Activated naive CD8-positive, alpha-beta T cell treated with anti-CD3 and anti-CD28 coated beads, Interleukin-2, amount 50 U/mL, for 24 hours (primary cell): ENCODE measurements around the gene ZSCAN22.

Experiments used
- ATAC-seq: fragments of 150-1000 bp; cut with Tn5 transposase; one replicate; pipeline ENCODE4 v1.10.0; 2021
- DNase-seq: peaks from one replicate; pipeline ENCODE4 v3.0.0; 2021
- H3K27ac Mint-ChIP-seq: one replicate; pipeline ENCODE4 v1.8.0; 2021; ENCODE audit warnings: mild to moderate bottlenecking, mixed read lengths
- H3K27me3 Mint-ChIP-seq: one replicate; pipeline ENCODE4 v1.8.0; 2021; ENCODE audit warnings: mixed read lengths
- H3K36me3 Mint-ChIP-seq: one replicate; pipeline ENCODE4 v1.8.0; 2021; ENCODE audit warnings: low read depth, mixed read lengths
- H3K4me1 Mint-ChIP-seq: one replicate; pipeline ENCODE4 v1.8.0; 2021; ENCODE audit warnings: mixed read lengths
- H3K4me3 Mint-ChIP-seq: one replicate; pipeline ENCODE4 v1.8.0; 2021; ENCODE audit warnings: mild to moderate bottlenecking, moderate library complexity, mixed read lengths
- H3K9me3 Mint-ChIP-seq: one replicate; pipeline ENCODE4 v1.8.0; 2021; ENCODE audit warnings: mixed read lengths

The ZSCAN22 gene

GRCh38 chr19:58326914-58327726 is at the start of gene ZSCAN22:
ZSCAN22 (plus strand) TSS chr19:58326994; CDS start chr19:58334803, 7,809 bp downstream.
- Mint-ChIP-seq H3K27ac (no peak within 1 kb of the TSS), H3K9me3 (no peaks in the 10 kb centered on the region), H3K36me3 (peaks cover 3% of the 10 kb centered on the region), H3K4me3 (no peak within 1 kb of the TSS), H3K27me3 (no peaks in the 10 kb centered on the region), H3K4me1 (peaks cover 4% of the 10 kb centered on the region)
- peak; percentile 92 for ATAC-seq
- DNase-seq = peak; percentile 92

GRCh38 chr19:58277197-58277596 is 49.6 kb upstream of the ZSCAN22 start:
- Mint-ChIP-seq H3K4me3 (peak overlapping the region; percentile 96), H3K9me3 (peaks cover 22% of the 10 kb centered on the region), H3K27ac (no peak overlapping the region), H3K36me3 (peaks cover 71% of the 10 kb centered on the region), H3K27me3 (no peaks in the 10 kb centered on the region), H3K4me1 (peaks cover 36% of the 10 kb centered on the region)
- no peak for ATAC-seq
- no peak for DNase-seq

DNA sequence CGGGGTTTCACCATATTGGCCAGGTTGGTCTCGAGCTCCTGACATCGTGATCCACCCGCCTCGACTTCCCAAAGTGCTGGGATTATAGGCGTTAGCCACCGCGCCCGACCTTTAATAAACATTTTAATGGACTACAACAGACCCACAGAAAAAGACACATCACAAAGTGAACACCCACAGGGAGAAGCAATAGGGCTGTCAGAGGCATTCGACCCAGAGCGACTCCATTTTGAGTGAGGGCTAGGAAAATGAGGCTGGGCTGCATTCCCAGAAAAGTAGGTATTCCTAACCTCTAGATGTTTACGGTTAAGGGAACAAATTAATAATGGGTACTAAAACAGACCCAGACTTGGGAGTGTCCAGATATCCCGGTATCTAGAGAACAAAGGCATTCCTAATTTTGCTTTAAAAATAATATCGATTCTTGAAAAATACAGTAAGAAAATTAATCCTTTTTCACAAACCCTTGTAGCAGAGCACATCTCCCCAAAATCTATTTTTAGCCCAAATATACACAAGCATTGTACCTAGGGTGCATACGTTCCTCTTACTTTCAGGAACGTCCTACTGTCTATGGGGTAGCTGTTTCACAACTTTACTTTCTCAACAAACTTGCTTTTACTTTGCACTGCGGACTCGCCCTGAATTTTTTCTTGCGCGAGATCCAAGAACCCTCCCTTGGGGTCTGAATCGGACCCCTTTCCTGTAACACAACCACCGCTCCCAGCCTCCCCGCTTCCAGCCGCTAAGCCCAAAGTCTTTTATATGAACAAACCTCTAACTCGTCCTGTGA is 48.9 kb upstream of the ZSCAN22 start:
- H3K27ac Mint-ChIP-seq = peak overlapping the region; percentile 95
- ATAC-seq (no peak), DNase-seq (no peak)
- peaks cover 22% of the 10 kb centered on the region for H3K9me3 Mint-ChIP-seq
- H3K36me3 Mint-ChIP-seq = peaks cover 67% of the 10 kb centered on the region
- no peaks in the 10 kb centered on the region for H3K27me3 Mint-ChIP-seq
- H3K4me1 Mint-ChIP-seq = peaks cover 40% of the 10 kb centered on the region
- peak overlapping the region; percentile 96 for H3K4me3 Mint-ChIP-seq

GRCh38 chr19:58278541-58279041 is 48.2 kb upstream of the ZSCAN22 start, which contains the start of gene ZNF8:
ZNF8 (plus strand) TSS chr19:58278955; CDS start chr19:58279082, 127 bp downstream.
- ATAC-seq (peak; percentile 99), DNase-seq (peak; percentile 97)
- Mint-ChIP-seq H3K4me1 (peaks cover 42% of the 10 kb centered on the region), H3K27ac (peak within 1 kb of the TSS; percentile 95), H3K4me3 (peak within 1 kb of the TSS; percentile 96), H3K27me3 (no peaks in the 10 kb centered on the region), H3K9me3 (peaks cover 22% of the 10 kb centered on the region), H3K36me3 (peaks cover 69% of the 10 kb centered on the region)

DNA sequence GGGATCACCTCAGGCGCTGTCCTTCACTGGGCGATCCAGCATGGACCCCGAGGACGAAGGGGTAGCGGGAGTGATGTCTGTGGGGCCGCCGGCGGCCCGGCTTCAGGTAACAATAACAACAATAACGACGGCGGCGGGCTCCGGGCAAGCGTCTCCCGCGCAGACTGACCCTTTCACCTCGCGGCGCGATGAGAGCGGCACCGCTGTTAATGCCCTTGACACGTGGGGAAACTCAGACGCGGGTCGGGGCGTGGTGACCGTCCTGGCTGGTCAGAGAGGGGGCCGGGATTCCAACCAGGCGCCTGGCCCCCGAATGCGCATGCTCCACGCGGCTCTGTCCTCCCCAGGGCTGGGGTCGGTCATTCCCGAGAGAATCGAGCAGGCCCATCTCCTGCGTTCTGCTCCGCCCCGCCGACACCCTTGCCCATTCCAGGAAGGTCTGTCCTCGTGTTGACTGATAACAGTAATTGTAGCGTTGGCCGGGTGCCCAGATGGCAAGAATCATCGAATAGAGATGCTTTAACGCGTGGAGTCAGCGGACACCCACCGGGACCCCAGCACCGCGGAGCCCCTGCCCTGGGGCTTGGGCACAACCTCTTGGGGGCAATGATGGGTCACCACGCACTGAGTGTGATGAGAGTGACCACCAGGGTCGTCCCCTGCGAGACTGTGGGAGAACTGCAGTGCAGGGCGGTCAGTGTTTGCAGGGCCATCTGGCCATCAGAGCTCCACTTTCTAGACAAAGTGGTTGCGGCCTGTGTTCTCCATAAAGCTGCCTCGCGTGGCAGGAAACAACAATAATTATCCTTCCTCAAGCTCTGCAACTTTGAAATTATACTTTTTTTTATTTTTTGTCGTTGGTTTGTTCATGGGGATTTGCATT is 47.5 kb upstream of the ZSCAN22 start:
- H3K4me3 Mint-ChIP-seq = peak overlapping the region; percentile 96
- DNase-seq = peak; percentile 68
- H3K4me1 Mint-ChIP-seq = peaks cover 42% of the 10 kb centered on the region
- no peak for ATAC-seq
- peak overlapping the region; percentile 95 for H3K27ac Mint-ChIP-seq
- peaks cover 19% of the 10 kb centered on the region for H3K9me3 Mint-ChIP-seq
- H3K27me3 Mint-ChIP-seq = no peaks in the 10 kb centered on the region
- peaks cover 68% of the 10 kb centered on the region for H3K36me3 Mint-ChIP-seq

DNA sequence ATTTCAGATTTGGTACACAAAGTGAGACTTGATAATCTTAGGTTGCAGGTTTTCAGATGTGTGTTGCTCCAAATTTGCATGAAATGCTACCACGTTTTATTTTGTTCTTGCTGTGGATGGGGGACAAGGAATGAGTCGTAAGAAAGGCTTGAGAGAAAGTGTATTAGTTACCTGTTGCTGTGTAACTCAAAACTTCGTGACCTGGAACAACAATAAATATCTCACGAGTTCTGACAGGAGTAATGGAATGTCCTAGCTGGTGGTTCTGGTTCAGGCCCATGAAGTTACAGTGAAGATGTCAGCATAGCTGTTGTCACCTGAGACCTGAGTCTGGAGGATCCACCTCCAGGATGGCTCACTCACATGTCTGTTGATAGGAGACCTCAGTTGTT is 46.9 kb upstream of the ZSCAN22 start:
- Mint-ChIP-seq H3K4me1 (peaks cover 42% of the 10 kb centered on the region), H3K9me3 (peaks cover 14% of the 10 kb centered on the region), H3K27me3 (no peaks in the 10 kb centered on the region), H3K36me3 (peaks cover 67% of the 10 kb centered on the region), H3K27ac (peak overlapping the region; percentile 78), H3K4me3 (peak overlapping the region; percentile 96)
- ATAC-seq = no peak
- DNase-seq = no peak

GRCh38 chr19:58284199-58284598 is 42.6 kb upstream of the ZSCAN22 start:
- H3K4me3 Mint-ChIP-seq = no peak overlapping the region
- no peak overlapping the region for H3K27ac Mint-ChIP-seq
- no peak for ATAC-seq
- peaks cover 79% of the 10 kb centered on the region for H3K36me3 Mint-ChIP-seq
- H3K27me3 Mint-ChIP-seq = no peaks in the 10 kb centered on the region
- no peak for DNase-seq
- peaks cover 27% of the 10 kb centered on the region for H3K4me1 Mint-ChIP-seq
- H3K9me3 Mint-ChIP-seq = peaks cover 3% of the 10 kb centered on the region

DNA sequence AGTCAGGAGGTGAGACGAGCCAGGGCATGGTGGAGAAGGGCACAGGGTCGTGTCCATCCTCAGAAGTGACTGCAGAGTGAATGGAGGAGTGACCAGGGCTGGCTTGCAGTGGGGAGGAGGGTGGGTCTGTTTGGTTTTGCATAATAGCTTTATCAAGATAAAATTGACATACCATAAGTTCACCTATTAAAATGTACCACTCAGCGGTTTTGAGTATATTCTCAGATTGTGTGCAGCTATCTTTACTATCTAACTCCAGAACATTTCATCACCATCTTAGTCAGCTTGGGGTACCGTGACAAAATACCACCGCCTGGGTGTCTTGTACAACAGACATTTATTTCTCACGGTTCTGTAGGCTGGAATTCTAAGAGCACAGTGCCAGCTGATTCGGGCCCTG is 34.9 kb upstream of the ZSCAN22 start:
- H3K4me3 Mint-ChIP-seq = no peak overlapping the region
- DNase-seq (no peak), ATAC-seq (no peak)
- peaks cover 95% of the 10 kb centered on the region for H3K36me3 Mint-ChIP-seq
- no peaks in the 10 kb centered on the region for H3K27me3 Mint-ChIP-seq
- no peak overlapping the region for H3K27ac Mint-ChIP-seq
- H3K9me3 Mint-ChIP-seq = peaks cover 38% of the 10 kb centered on the region
- no peaks in the 10 kb centered on the region for H3K4me1 Mint-ChIP-seq

- H3K27ac Mint-ChIP-seq = no peak overlapping the region
- no peaks in the 10 kb centered on the region for H3K4me1 Mint-ChIP-seq
- no peaks in the 10 kb centered on the region for H3K27me3 Mint-ChIP-seq
- DNase-seq = no peak
- H3K9me3 Mint-ChIP-seq = peaks cover 38% of the 10 kb centered on the region
- ATAC-seq = no peak
- peaks cover 86% of the 10 kb centered on the region for H3K36me3 Mint-ChIP-seq
- H3K4me3 Mint-ChIP-seq = no peak overlapping the region
Observed at GRCh38 chr19:58294743-58295374, 31.9 kb upstream of the ZSCAN22 start.

- Mint-ChIP-seq H3K27ac (no peak overlapping the region), H3K36me3 (peaks cover 89% of the 10 kb centered on the region), H3K27me3 (no peaks in the 10 kb centered on the region), H3K4me3 (no peak overlapping the region), H3K9me3 (peaks cover 37% of the 10 kb centered on the region), H3K4me1 (no peaks in the 10 kb centered on the region)
- no peak for ATAC-seq
- no peak for DNase-seq
Observed at GRCh38 chr19:58296104-58296503, 30.7 kb upstream of the ZSCAN22 start.

- Mint-ChIP-seq H3K4me3 (no peak overlapping the region), H3K36me3 (peaks cover 65% of the 10 kb centered on the region), H3K4me1 (peaks cover 12% of the 10 kb centered on the region), H3K27me3 (no peaks in the 10 kb centered on the region), H3K9me3 (no peaks in the 10 kb centered on the region), H3K27ac (no peak overlapping the region)
- ATAC-seq = no peak
- DNase-seq = no peak
Observed at GRCh38 chr19:58300620-58301019, 26.2 kb upstream of the ZSCAN22 start.

GRCh38 chr19:58304255-58304654 is 22.5 kb upstream of the ZSCAN22 start:
- ATAC-seq (no peak), DNase-seq (no peak)
- no peaks in the 10 kb centered on the region for H3K27me3 Mint-ChIP-seq
- H3K9me3 Mint-ChIP-seq = no peaks in the 10 kb centered on the region
- H3K4me1 Mint-ChIP-seq = peaks cover 45% of the 10 kb centered on the region
- peak overlapping the region; percentile 99 for H3K27ac Mint-ChIP-seq
- peaks cover 70% of the 10 kb centered on the region for H3K36me3 Mint-ChIP-seq
- H3K4me3 Mint-ChIP-seq = peak overlapping the region; percentile 99

DNA sequence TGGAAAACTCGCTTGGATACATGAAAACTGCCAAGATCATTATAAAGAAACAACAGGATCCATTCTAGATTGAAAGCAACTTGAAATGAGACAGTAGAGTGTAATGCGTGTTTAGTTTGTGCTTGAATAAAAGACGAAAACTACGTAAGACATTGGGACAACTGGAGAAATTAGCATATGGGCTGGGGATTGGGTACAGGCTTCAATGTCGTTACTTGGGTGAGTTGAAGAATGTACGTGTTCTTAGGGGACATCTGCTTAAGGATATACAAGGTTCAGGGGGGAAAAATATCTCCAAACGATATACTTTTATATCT is 22.1 kb upstream of the ZSCAN22 start:
- Mint-ChIP-seq H3K4me1 (peaks cover 48% of the 10 kb centered on the region), H3K4me3 (peak overlapping the region; percentile 99), H3K36me3 (peaks cover 73% of the 10 kb centered on the region), H3K27me3 (no peaks in the 10 kb centered on the region), H3K27ac (peak overlapping the region; percentile 99), H3K9me3 (no peaks in the 10 kb centered on the region)
- ATAC-seq (peak; percentile 3), DNase-seq (no peak)
